ENCODE data around the gene PPIL6. TPM values are rescaled to one million over a fixed set of nuclear protein-coding genes. Genes with fewer than 3 reads are reported as not detected.

The PPIL6 gene
- total RNA-seq, 4 donors from 2014 or later, result 1.2 to 16.5 (median 4.8) TPM

DNA sequence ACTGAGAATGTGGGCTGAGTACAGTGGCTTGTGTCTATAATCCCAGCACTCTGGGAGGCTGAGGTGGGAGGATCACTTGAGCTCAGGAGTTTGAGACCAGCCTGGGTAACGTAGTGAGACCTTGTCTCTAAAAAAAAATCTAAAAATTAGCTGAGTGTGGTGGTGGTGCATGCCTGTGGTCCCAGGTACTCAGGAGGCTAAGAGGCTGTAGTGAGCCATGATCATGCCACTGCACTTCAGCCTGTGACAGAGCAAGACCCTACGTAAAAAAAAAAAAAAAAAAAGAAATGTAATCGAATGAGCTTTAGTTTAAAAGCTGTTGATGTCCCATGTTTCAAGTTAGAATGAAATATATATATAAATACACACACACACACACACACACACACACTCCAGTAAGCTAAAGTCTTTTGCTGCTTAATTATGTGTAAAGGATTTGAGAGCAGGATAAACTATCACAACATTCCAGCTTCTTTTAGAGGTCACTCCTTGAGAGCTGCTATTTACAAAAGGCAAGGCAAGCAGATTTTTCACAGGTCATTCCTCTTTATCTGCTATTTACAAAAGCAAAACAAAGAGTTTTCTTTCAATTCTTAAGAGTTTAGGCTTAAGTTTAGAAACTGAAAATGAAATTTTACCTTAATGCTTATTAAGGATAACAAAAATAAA is 19.9 kb upstream of the PPIL6 start:
- TF ChIP-seq, protein P1, sequence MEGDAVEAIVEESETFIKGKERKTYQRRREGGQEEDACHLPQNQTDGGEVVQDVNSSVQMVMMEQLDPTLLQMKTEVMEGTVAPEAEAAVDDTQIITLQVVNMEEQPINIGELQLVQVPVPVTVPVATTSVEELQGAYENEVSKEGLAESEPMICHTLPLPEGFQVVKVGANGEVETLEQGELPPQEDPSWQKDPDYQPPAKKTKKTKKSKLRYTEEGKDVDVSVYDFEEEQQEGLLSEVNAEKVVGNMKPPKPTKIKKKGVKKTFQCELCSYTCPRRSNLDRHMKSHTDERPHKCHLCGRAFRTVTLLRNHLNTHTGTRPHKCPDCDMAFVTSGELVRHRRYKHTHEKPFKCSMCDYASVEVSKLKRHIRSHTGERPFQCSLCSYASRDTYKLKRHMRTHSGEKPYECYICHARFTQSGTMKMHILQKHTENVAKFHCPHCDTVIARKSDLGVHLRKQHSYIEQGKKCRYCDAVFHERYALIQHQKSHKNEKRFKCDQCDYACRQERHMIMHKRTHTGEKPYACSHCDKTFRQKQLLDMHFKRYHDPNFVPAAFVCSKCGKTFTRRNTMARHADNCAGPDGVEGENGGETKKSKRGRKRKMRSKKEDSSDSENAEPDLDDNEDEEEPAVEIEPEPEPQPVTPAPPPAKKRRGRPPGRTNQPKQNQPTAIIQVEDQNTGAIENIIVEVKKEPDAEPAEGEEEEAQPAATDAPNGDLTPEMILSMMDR (IDR thresholded peaks at IDR 0.05), result no peak
- TF ChIP-seq POLR2A (IDR thresholded peaks at IDR 0.05) (no peak), EP300 (IDR thresholded peaks at IDR 0.05) (no peak)
- Histone ChIP-seq H3K4me3 (no peak overlapping the region), H3K9me3 (no peaks in the 10 kb centered on the region), H3K27ac (peak overlapping the region in 1 of 4 donors; percentile 34), H3K4me1 (peaks cover 0 to 21% (median 4%) of the 10 kb centered on the region in 4 donors), H3K27me3 (no peaks in the 10 kb centered on the region), H3K36me3 (peaks cover 0 to 39% (median 0%) of the 10 kb centered on the region in 3 donors)
- WGBS, 2 donors, result 78 to 85% methylated on average over 3 of the region's 3 CpGs
- DNase-seq (ENCODE audit: low spot score in 2 of 2), result no peak

DNA sequence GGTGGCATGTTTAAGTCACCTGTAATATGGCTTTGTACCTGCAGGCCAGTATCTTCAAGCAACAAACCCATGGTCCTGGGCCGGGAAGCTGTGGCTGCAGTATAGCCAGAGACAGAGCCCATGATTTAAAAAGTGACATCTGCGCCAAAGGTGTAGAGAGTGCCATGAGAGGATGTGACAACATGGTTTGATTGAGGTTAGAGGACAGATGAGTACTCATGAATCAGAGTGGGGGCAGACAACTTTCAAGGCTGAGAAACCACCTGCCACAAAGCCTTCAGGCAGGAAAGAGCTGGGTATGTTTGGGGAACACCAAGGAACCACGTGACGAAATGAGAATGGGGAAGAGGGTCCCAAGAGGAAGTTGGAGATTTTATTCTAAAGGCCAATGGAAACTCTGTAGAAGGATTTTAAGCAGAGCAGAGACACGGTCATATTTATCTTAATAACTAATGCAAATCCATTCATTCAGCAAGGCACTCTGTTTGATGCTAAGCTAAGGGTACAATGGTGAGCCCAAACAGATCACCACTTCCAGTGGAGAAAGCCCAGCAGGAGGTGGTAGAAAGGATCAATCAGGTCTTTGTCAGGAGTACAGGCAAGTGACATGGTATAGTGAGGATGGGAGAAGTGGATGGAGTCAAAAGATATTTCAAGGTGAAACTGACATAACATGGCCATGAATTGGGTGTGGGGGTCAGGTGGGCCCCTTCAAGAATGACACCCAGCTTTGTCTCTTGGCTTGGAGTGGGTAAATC is 18.5 kb upstream of the PPIL6 start:
- Histone ChIP-seq H3K4me3 (no peak overlapping the region), H3K27me3 (no peaks in the 10 kb centered on the region), H3K36me3 (peaks cover 0 to 27% (median 0%) of the 10 kb centered on the region in 3 donors), H3K27ac (peak overlapping the region in 3 of 4 donors; percentile 12 to 93 (median 19)), H3K4me1 (peaks cover 0 to 32% (median 10%) of the 10 kb centered on the region in 4 donors), H3K9me3 (no peaks in the 10 kb centered on the region)
- WGBS, 2 donors, result 75 to 81% methylated on average over 5 of the region's 5 CpGs
- TF ChIP-seq, protein P1 (IDR thresholded peaks at IDR 0.05), result no peak
- no peak for TF ChIP-seq EP300 (IDR thresholded peaks at IDR 0.05)
- no peak for TF ChIP-seq POLR2A (IDR thresholded peaks at IDR 0.05)
- DNase-seq (ENCODE audit: low spot score in 2 of 2), result no peak

DNA sequence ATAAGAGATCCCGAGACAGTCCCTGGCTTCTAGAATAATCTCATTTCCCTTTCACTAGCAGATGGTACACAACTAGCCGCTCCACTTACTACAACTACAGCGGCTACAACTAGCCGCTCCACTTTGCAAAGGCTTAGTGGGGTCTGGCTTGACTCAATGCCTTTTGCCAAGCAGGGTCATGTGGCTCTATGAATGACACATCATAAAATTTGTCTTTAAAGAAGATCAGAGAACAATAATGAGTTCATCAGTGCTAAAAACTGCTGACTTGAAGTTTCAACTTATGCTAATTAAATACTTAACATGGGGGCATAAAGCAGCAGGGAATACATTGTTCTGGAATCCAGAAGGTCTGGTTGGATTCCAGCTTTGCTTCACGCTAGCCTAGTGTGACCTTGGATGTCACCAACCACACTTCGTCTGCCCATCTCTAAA is 17.2 kb upstream of the PPIL6 start:
- H3K27ac ChIP-seq, result peak overlapping the region in 3 of 4 donors; percentile 92 to 93 (median 93)
- 51 to 65% methylated on average over 6 of the region's 6 CpGs for WGBS, 2 donors
- DNase-seq (ENCODE audit: low spot score in 2 of 2), result no peak
- no peak for TF ChIP-seq EP300 (IDR thresholded peaks at IDR 0.05)
- TF ChIP-seq, protein P1 (IDR thresholded peaks at IDR 0.05), result no peak
- no peak for TF ChIP-seq POLR2A (IDR thresholded peaks at IDR 0.05)
- peaks cover 0 to 25% (median 0%) of the 10 kb centered on the region in 3 donors for H3K36me3 ChIP-seq
- no peak overlapping the region for H3K4me3 ChIP-seq
- H3K4me1 ChIP-seq, result peaks cover 0 to 38% (median 16%) of the 10 kb centered on the region in 4 donors
- H3K27me3 ChIP-seq, result no peaks in the 10 kb centered on the region
- no peaks in the 10 kb centered on the region for H3K9me3 ChIP-seq

DNA sequence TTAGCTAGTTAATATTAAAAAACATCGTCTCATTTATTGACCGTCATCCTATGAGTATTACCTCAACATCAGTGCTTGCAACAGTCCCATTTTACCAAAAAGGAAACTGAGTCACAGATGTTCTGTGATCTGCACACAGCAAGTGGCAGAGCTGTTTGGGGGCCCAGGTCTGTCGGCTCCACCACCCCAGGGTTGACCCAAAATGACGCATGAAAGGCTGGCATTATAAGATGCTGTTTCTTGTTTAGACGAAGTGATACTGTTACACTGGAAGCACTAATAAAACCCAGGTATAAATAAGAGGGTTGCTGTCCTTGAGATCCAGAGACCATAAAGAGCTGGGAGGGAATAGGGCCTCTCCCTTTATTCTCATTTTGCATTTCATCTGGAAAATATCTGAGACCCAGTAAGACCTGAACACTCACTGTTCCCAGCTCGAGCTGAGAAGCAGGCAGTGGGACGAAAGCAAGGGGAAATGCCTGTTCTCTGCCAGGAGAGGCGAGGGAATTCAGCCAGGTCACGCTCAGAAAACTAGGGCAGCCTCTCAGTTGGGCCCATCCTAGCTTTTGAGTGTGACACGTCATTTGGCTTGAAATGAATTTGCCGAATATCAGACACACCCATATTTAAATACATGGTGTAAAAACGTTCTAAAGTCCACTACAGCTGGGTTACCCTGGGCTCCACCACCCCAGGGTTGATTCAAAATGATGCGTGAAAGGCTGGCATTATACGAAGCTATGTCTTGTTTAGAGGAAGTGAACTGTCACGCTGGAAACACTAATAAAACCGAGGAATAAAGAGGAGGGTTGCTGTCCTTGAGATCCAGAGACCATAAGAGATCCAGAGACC is 16.5 kb upstream of the PPIL6 start:
- Histone ChIP-seq H3K27ac (peak overlapping the region in 3 of 4 donors; percentile 92 to 93 (median 93)), H3K36me3 (peaks cover 0 to 26% (median 0%) of the 10 kb centered on the region in 3 donors), H3K9me3 (no peaks in the 10 kb centered on the region), H3K27me3 (no peaks in the 10 kb centered on the region), H3K4me1 (peaks cover 0 to 38% (median 16%) of the 10 kb centered on the region in 4 donors), H3K4me3 (peak overlapping the region in 3 of 4 donors; percentile 58 to 92 (median 75))
- peak in 1 of 2 donors; percentile 54 for DNase-seq (ENCODE audit: low spot score in 2 of 2)
- 43 to 49% methylated on average over 16 of the region's 16 CpGs for WGBS, 2 donors
- TF ChIP-seq POLR2A (IDR thresholded peaks at IDR 0.05) (no peak), EP300 (IDR thresholded peaks at IDR 0.05) (peak in 1 of 2 donors; percentile 47)
- TF ChIP-seq, protein P1 (IDR thresholded peaks at IDR 0.05), result no peak

All from tibial nerve (tissue), 4 donors.